Dendritic cell treated with granulocyte-macrophage colony-stimulating factor and Interleukin-4, amounts not matched to agents 40 ng/mL and 50 ng/mL, for 4 days (primary cell): ENCODE data around the gene EBP.

Source experiments
- H3K27ac Mint-ChIP-seq: one replicate; pipeline ENCODE4 v1.8.0; 2022; ENCODE audit warnings: mild to moderate bottlenecking, mixed read lengths
- H3K27me3 Mint-ChIP-seq: one replicate; pipeline ENCODE4 v1.8.0; 2022; ENCODE audit warnings: mild to moderate bottlenecking, mixed read lengths
- H3K36me3 Mint-ChIP-seq: one replicate; pipeline ENCODE4 v1.8.0; 2022; ENCODE audit warnings: low read depth, mixed read lengths
- H3K4me1 Mint-ChIP-seq: one replicate; pipeline ENCODE4 v1.8.0; 2022; ENCODE audit warnings: low read depth, mixed read lengths
- H3K4me3 Mint-ChIP-seq: one replicate; pipeline ENCODE4 v1.8.0; 2022; ENCODE audit warnings: mild to moderate bottlenecking, moderate library complexity, mixed read lengths
- H3K9me3 Mint-ChIP-seq: one replicate; pipeline ENCODE4 v1.8.0; 2022; ENCODE audit warnings: mixed read lengths
- intact Hi-C: fragments of 100-400 bp; cut with micrococcal nuclease; formaldehyde crosslinking; loops from one replicate; pipeline ENCODE4 v1.15.0; 2022

The EBP gene

DNA sequence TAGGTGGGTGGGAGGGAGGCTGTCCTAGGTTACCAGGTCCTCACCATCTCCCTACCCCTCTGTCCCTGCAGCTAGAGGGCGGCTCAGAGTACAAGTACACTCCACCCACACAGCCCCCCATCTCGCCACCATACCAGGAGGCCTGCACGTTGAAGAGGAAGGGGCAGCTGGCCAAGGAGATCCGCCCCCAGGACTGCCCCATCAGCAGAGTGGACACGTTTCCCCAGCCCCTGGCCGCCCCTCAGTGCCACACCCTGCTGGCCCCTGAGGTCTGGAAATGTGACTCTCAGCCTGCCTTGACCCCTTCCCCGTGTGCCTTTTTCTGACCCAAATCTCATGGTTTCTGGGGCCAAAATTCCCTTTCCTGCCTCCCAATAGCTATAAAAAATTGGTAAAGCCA is 39.1 kb upstream of the EBP start:
- H3K27ac Mint-ChIP-seq, result no peak overlapping the region
- peaks cover 14% of the 10 kb centered on the region for H3K4me1 Mint-ChIP-seq
- peaks cover 68% of the 10 kb centered on the region for H3K36me3 Mint-ChIP-seq
- no peaks in the 10 kb centered on the region for H3K9me3 Mint-ChIP-seq
- intact Hi-C loops, result no loop called here
- H3K27me3 Mint-ChIP-seq, result no peaks in the 10 kb centered on the region
- no peak overlapping the region for H3K4me3 Mint-ChIP-seq

- H3K27ac Mint-ChIP-seq, result peak overlapping the region; percentile 53
- H3K4me3 Mint-ChIP-seq, result no peak overlapping the region
- peaks cover 11% of the 10 kb centered on the region for H3K4me1 Mint-ChIP-seq
- H3K27me3 Mint-ChIP-seq, result no peaks in the 10 kb centered on the region
- peaks cover 20% of the 10 kb centered on the region for H3K36me3 Mint-ChIP-seq
- no peaks in the 10 kb centered on the region for H3K9me3 Mint-ChIP-seq
- intact Hi-C loops, result no loop called here
Observed at GRCh38 chrX:48487362-48487798, 34.2 kb upstream of the EBP start.

DNA sequence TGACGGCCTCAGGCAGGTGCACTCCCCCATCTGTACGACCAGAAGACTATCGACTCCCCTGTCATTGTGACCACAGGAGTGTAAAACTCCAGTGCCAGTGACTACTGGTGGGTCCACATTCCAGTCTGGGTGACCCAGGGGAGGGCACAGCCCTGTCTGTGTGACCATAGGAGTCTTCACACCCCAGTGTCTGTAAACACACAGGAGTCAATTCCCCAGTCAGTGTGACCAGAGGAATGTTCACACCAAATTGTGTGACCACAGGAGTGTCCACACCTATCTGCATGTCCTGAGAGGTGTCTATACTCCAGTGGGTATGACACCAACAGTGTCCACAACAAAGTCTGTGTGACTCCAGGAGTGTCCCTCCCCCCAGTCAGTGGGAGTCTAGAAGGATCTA is 33.6 kb upstream of the EBP start:
- peak overlapping the region; percentile 53 for H3K27ac Mint-ChIP-seq
- peaks cover 14% of the 10 kb centered on the region for H3K36me3 Mint-ChIP-seq
- no peaks in the 10 kb centered on the region for H3K9me3 Mint-ChIP-seq
- peaks cover 15% of the 10 kb centered on the region for H3K4me1 Mint-ChIP-seq
- no peaks in the 10 kb centered on the region for H3K27me3 Mint-ChIP-seq
- H3K4me3 Mint-ChIP-seq, result no peak overlapping the region
- intact Hi-C loops, result no loop called here

- no peak overlapping the region for H3K4me3 Mint-ChIP-seq
- H3K4me1 Mint-ChIP-seq, result peaks cover 15% of the 10 kb centered on the region
- H3K27me3 Mint-ChIP-seq, result no peaks in the 10 kb centered on the region
- intact Hi-C loops, result no loop called here
- peak overlapping the region; percentile 20 for H3K27ac Mint-ChIP-seq
- H3K36me3 Mint-ChIP-seq, result peaks cover 7% of the 10 kb centered on the region
- no peaks in the 10 kb centered on the region for H3K9me3 Mint-ChIP-seq
Observed at GRCh38 chrX:48489296-48489695, 32.3 kb upstream of the EBP start.

- Mint-ChIP-seq H3K36me3 (peaks cover 7% of the 10 kb centered on the region), H3K27me3 (no peaks in the 10 kb centered on the region), H3K27ac (no peak overlapping the region), H3K9me3 (no peaks in the 10 kb centered on the region), H3K4me3 (no peak overlapping the region), H3K4me1 (peaks cover 15% of the 10 kb centered on the region)
- intact Hi-C loops, result no loop called here
Observed at GRCh38 chrX:48489892-48490291, 31.7 kb upstream of the EBP start.

DNA sequence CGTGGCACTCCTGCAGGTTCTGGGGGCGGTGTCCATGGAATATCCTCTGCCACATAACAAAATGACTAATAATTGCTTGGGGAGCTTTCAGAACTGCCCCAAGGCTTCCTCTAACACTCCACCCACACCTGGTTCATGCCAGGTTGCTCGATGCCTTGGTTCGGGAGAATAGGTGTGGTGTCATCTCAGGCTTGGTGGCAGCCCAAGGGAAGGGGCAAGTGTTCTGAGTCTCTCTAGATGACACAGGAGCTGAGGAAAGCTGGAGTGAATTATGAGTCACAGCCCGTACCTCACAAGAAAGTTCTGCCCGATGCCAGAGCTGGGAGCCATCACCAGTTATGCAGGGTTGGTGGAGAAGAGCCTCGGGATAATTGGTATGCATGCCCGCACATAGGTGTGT is 30.9 kb upstream of the EBP start:
- Mint-ChIP-seq H3K27ac (no peak overlapping the region), H3K4me3 (no peak overlapping the region), H3K9me3 (no peaks in the 10 kb centered on the region), H3K4me1 (peaks cover 15% of the 10 kb centered on the region), H3K27me3 (no peaks in the 10 kb centered on the region), H3K36me3 (peaks cover 7% of the 10 kb centered on the region)
- intact Hi-C loops, result no loop called here

- H3K4me1 Mint-ChIP-seq, result peaks cover 15% of the 10 kb centered on the region
- H3K36me3 Mint-ChIP-seq, result peaks cover 6% of the 10 kb centered on the region
- H3K4me3 Mint-ChIP-seq, result no peak overlapping the region
- peak overlapping the region; percentile 75 for H3K27ac Mint-ChIP-seq
- H3K27me3 Mint-ChIP-seq, result no peaks in the 10 kb centered on the region
- intact Hi-C loops, result no loop called here
- H3K9me3 Mint-ChIP-seq, result no peaks in the 10 kb centered on the region
Observed at GRCh38 chrX:48491809-48492208, 29.8 kb upstream of the EBP start.

- H3K27ac Mint-ChIP-seq, result peak overlapping the region; percentile 75
- peaks cover under 1% of the 10 kb centered on the region for H3K36me3 Mint-ChIP-seq
- no peaks in the 10 kb centered on the region for H3K9me3 Mint-ChIP-seq
- H3K4me1 Mint-ChIP-seq, result peaks cover 11% of the 10 kb centered on the region
- intact Hi-C loops, result no loop called here
- H3K4me3 Mint-ChIP-seq, result no peak overlapping the region
- no peaks in the 10 kb centered on the region for H3K27me3 Mint-ChIP-seq
Observed at GRCh38 chrX:48492293-48492910, 29.2 kb upstream of the EBP start.

DNA sequence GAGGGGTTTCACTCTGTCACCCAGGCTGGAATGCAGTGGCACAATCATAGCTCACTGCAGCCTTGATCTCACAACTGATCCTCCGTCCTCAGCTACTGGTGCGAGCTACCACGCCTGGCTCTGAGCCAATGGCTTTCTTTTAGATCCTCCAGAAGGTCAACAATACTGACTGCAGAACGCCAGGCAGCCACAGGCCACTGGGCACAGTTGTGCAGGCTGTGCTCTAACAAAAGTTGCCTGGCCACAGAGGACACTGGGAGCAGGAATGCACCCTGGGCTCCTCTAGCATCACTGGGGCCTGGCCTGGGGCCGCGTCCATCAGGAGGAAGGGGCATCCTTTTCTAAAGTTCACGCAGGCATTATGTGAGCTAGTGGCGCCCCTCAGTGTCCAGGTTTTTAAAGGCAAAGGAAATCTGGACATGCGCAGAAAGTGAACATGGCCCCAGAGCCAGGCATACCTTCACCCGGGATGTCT is 27.7 kb upstream of the EBP start:
- no peaks in the 10 kb centered on the region for H3K36me3 Mint-ChIP-seq
- no peaks in the 10 kb centered on the region for H3K9me3 Mint-ChIP-seq
- intact Hi-C loops, result no loop called here
- no peaks in the 10 kb centered on the region for H3K27me3 Mint-ChIP-seq
- no peak overlapping the region for H3K4me3 Mint-ChIP-seq
- peaks cover 17% of the 10 kb centered on the region for H3K4me1 Mint-ChIP-seq
- no peak overlapping the region for H3K27ac Mint-ChIP-seq

DNA sequence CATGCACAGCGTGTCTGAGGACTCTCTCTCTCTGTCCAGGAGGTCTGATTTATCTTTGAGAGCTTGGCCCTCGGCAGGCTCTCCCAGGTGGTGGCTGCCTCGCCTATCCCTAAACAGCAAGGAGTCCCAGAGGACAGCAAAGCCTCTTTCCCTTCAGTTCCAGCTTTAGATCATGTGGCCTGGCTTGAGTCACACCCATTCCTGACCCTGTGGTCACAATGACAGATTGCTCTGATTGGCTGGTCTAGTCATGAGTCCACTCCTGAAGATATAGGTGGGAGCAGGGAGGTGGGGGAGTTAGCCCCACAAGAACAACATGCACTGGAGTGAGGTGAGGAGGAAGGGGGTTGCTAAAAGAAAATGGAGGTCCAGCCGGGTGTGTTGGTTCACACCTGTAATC is 24.9 kb upstream of the EBP start:
- Mint-ChIP-seq H3K27me3 (no peaks in the 10 kb centered on the region), H3K27ac (no peak overlapping the region), H3K9me3 (no peaks in the 10 kb centered on the region), H3K36me3 (no peaks in the 10 kb centered on the region), H3K4me3 (no peak overlapping the region), H3K4me1 (peaks cover 17% of the 10 kb centered on the region)
- intact Hi-C loops, result no loop called here

DNA sequence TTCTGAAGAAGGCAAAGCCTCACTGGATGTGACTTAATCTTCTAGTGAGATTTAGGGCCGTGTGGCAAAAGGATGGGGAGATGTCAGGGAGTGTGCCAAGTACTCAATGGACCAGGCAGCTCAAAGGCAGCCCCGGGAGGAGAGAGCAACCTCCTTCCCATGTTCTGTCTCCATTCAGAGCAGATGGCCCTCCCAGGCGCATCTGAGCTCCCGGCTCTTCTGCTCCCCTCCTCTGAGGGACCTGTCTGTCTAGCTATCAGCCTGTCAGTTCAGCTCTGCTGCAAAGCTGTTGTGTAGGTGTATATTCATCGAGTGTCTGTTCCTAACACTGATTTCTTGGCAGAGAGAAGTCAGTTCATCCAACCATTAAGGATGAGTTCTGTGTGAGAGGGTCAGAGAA is 23.7 kb upstream of the EBP start:
- H3K4me3 Mint-ChIP-seq, result no peak overlapping the region
- H3K9me3 Mint-ChIP-seq, result no peaks in the 10 kb centered on the region
- H3K27me3 Mint-ChIP-seq, result no peaks in the 10 kb centered on the region
- intact Hi-C loops, result no loop called here
- H3K36me3 Mint-ChIP-seq, result no peaks in the 10 kb centered on the region
- H3K27ac Mint-ChIP-seq, result no peak overlapping the region
- peaks cover 8% of the 10 kb centered on the region for H3K4me1 Mint-ChIP-seq

GRCh38 chrX:48498374-48498809 is 23.2 kb upstream of the EBP start:
- intact Hi-C loops, result no loop called here
- H3K9me3 Mint-ChIP-seq, result no peaks in the 10 kb centered on the region
- peaks cover 8% of the 10 kb centered on the region for H3K4me1 Mint-ChIP-seq
- no peak overlapping the region for H3K27ac Mint-ChIP-seq
- no peaks in the 10 kb centered on the region for H3K36me3 Mint-ChIP-seq
- no peak overlapping the region for H3K4me3 Mint-ChIP-seq
- H3K27me3 Mint-ChIP-seq, result no peaks in the 10 kb centered on the region

- Mint-ChIP-seq H3K27me3 (peaks cover 3% of the 10 kb centered on the region), H3K36me3 (no peaks in the 10 kb centered on the region), H3K4me1 (peaks cover 2% of the 10 kb centered on the region), H3K9me3 (no peaks in the 10 kb centered on the region), H3K27ac (no peak overlapping the region), H3K4me3 (no peak overlapping the region)
- intact Hi-C loops, result no loop called here
Observed at GRCh38 chrX:48504261-48504660, 17.3 kb upstream of the EBP start.

DNA sequence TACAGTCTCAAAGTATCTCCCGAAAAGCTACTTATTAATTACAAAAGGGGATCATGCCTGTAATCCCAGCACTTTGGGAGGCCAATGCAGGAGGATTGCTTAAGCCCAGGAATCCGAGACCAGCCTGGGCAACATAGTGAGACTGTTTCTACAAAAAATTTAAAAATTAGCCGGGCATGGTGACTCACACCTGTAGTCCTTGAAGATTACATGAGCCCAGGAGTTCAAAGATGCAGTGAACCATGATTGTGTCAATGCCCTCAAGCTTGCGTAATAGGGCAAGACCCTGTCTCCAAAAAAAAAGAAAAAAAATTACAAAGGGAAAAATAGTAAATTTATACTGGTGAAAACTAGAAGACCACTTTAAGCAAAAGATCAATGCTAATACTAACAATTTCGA is 16.1 kb upstream of the EBP start:
- Mint-ChIP-seq H3K4me1 (peaks cover 11% of the 10 kb centered on the region), H3K27ac (no peak overlapping the region), H3K4me3 (no peak overlapping the region), H3K27me3 (peaks cover 3% of the 10 kb centered on the region), H3K9me3 (no peaks in the 10 kb centered on the region), H3K36me3 (no peaks in the 10 kb centered on the region)
- intact Hi-C loops, result no loop called here

- Mint-ChIP-seq H3K27ac (no peak overlapping the region), H3K4me3 (no peak overlapping the region), H3K9me3 (no peaks in the 10 kb centered on the region), H3K27me3 (peaks cover 3% of the 10 kb centered on the region), H3K4me1 (peaks cover 15% of the 10 kb centered on the region), H3K36me3 (peaks cover 5% of the 10 kb centered on the region)
- intact Hi-C loops, result no loop called here
Observed at GRCh38 chrX:48507246-48507645, 14.4 kb upstream of the EBP start.
